K562 (cell line): ENCODE results near the gene ADCY4. TPM values are rescaled to one million over a fixed set of nuclear protein-coding genes. Genes with fewer than 3 reads are reported as not detected.

Experiments
- ATAC-seq: fragments of 200-7000 bp; cut with Tn5 transposase; 3 replicates; pipeline ENCODE4 v1.9.1; 2020; ENCODE audit warnings: moderate library complexity
- BruUV-seq: library from RNA; stranded (reverse); fragments of 400-500 nt; replicated peaks from 2 replicates; lab custom pipeline; 2021; lab: Mats Ljungman, UMichigan
- CTCF ChIA-PET: fragments of 300-600 bp; formaldehyde crosslinking; extraction: SDS; loops from one replicate; lab custom pipeline; 2021; ENCODE audit warnings: low intra/inter-chr PET ratio; lab: Yijun Ruan, JAX
- POLR2A ChIA-PET: fragments of 300-600, 350-650 bp; sonication (Branson Sonifier 250); formaldehyde crosslinking; extraction: SDS; loops from one replicate; lab custom pipeline; 2021; ENCODE audit warnings: antibody characterized with exemption, inconsistent platforms; lab: Yijun Ruan, JAX
- DNase-seq, 4 experiments: peaks; one replicate each; pipeline versions ENCODE4 v3.0.0 to v3.0.0-alpha.2; 2011 to 2018; ENCODE audit warnings: low spot score in 3 of 4, mixed read lengths in 3 of 4; ENCODE audit errors: extremely low read depth in 1 of 4
- FAIRE-seq: peaks from 2 replicates; lab custom pipeline; 2011; peaks lifted over from hg19 to GRCh38; lab: Jason Lieb, UNC
- H2AFZ ChIP-seq: 2 replicates; pipeline ENCODE4 v1.6.0; 2011; ENCODE audit warnings: low read depth, low read length, control low read depth, inconsistent platforms
- H3K27ac ChIP-seq: fragments of 200-600 bp; 3 replicates; pipeline ENCODE4 v1.8.0; 2011; ENCODE audit warnings: low read depth, mild to moderate bottlenecking, control low read depth, inconsistent platforms, low read length, moderate library complexity, mixed read lengths; ENCODE audit errors: extremely low read depth
- H3K27me3 ChIP-seq, 2 experiments: fragments of 300-600 bp in 1 of 2; 2 replicates in 1 of 2; 3 replicates in 1 of 2; pipeline versions ENCODE4 v1.6.0 to v1.8.0; 2011; ENCODE audit warnings: inconsistent platforms in 2 of 2, low read length in 2 of 2, mild to moderate bottlenecking in 1 of 2, mixed read lengths in 1 of 2, moderate library complexity in 1 of 2; ENCODE audit not compliant: control insufficient read depth in 2 of 2, insufficient read depth in 2 of 2
- H3K36me3 ChIP-seq: fragments of 300-600 bp; 3 replicates; pipeline ENCODE4 v1.8.0; 2011; ENCODE audit warnings: mild to moderate bottlenecking, low read length, inconsistent platforms; ENCODE audit not compliant: control insufficient read depth, insufficient read depth
- H3K4me1 ChIP-seq, 2 experiments: fragments of 200-600 bp in 1 of 2; replicated peaks in 1 of 2; 2 replicates in 1 of 2; 3 replicates in 1 of 2; pipeline versions ENCODE4 v1.5.1 to v1.8.0; 2011; ENCODE audit warnings: inconsistent platforms in 2 of 2, low read length in 2 of 2, mild to moderate bottlenecking in 1 of 2, mixed read lengths in 1 of 2, moderate library complexity in 1 of 2; ENCODE audit not compliant: control insufficient read depth in 2 of 2, insufficient read depth in 2 of 2
- H3K4me2 ChIP-seq: 2 replicates; pipeline ENCODE4 v1.6.1; 2011; ENCODE audit warnings: low read length, control low read depth, inconsistent platforms, mixed read lengths; ENCODE audit not compliant: insufficient read depth
- H3K4me3 ChIP-seq: fragments of 200-600 bp; sonication (generic), shearing (Covaris generic); 2 replicates; pipeline ENCODE4 v1.5.1; 2016; ENCODE audit warnings: control low read depth, inconsistent platforms
- H3K79me2 ChIP-seq: fragments of 200-600 bp; 3 replicates; pipeline ENCODE4 v1.8.0; 2011; ENCODE audit warnings: low read length, inconsistent platforms; ENCODE audit not compliant: control insufficient read depth, insufficient read depth
- H3K9ac ChIP-seq, 2 experiments: 2 replicates each; pipeline versions ENCODE4 v1.6.0 to v1.6.1; 2011; ENCODE audit warnings: low read depth in 2 of 2, low read length in 2 of 2, control low read depth in 1 of 2, inconsistent platforms in 1 of 2, mild to moderate bottlenecking in 1 of 2, mixed read lengths in 1 of 2; ENCODE audit not compliant: insufficient read depth in 1 of 2
- H3K9me1 ChIP-seq: one replicate; pipeline ENCODE4 v1.6.0; 2011; ENCODE audit warnings: inconsistent platforms, mild to moderate bottlenecking, low read length, moderate library complexity; ENCODE audit not compliant: control insufficient read depth, insufficient read depth
- H3K9me3 ChIP-seq: replicated peaks from 2 replicates; pipeline ENCODE4 v1.5.1; 2011; ENCODE audit warnings: low read depth, low read length, inconsistent platforms; ENCODE audit not compliant: control insufficient read depth, insufficient read depth
- H4K20me1 ChIP-seq: replicated peaks from 2 replicates; pipeline ENCODE4 v1.6.1; 2011; ENCODE audit warnings: low read length, inconsistent platforms, mixed read lengths; ENCODE audit not compliant: control insufficient read depth, insufficient read depth
- ELF2 ChIP-seq: fragments of 250-450 bp; sonication (Bioruptor Pico); IDR thresholded peaks from 2 replicates; pipeline ENCODE4 v1.5.0; 2021; ENCODE audit warnings: mild to moderate bottlenecking
- ZBTB33 ChIP-seq: sonication (generic); formaldehyde crosslinking; IDR thresholded peaks from 2 replicates; pipeline ENCODE4 v1.8.1; 2023; ENCODE audit warnings: mild to moderate bottlenecking, missing genetic modification reagents
- ZNF79 ChIP-seq: fragments of 250-450 bp; sonication (Bioruptor Pico); IDR thresholded peaks from 2 replicates; pipeline ENCODE4 v1.4.0; 2020; ENCODE audit warnings: low read depth, mild to moderate bottlenecking, moderate library complexity
- WGBS: fragments of 100-300 bp; shearing (Covaris generic); methylation state at CpG from one replicate; pipeline ENCODE4 v1.1.6; 2016; ENCODE audit warnings: low coverage, mixed read lengths; ENCODE audit not compliant: insufficient coverage; ENCODE audit errors: missing lambda C conversion rate; 5-methylcytosine and 5-hydroxymethylcytosine counted together
- in situ Hi-C: fragments of 300-500 bp; cut with MboI; formaldehyde crosslinking; loops from 4 replicates; pipeline ENCODE4 v1.15.0; 2018; ENCODE audit warnings: inconsistent platforms, mixed read lengths
- intact Hi-C: fragments of 100-400 bp; cut with micrococcal nuclease; formaldehyde crosslinking; loops from 2 replicates; pipeline ENCODE4 v1.14.2; 2022
- polyA plus RNA-seq, 8 experiments: library from polyadenylated mRNA; depleted of rRNA in 4 of 8; stranded (reverse) in 5 of 8; unstranded in 3 of 8; fragments of >200 nt; fragmentation: Nextera tagmentation in 2 of 8; fragmentation: Illumina TruSeq in 1 of 8; extraction: Ambion mirVana in 2 of 8; extraction: Trizol in 1 of 8; gene quantifications; 2 replicates each; pipeline versions ENCODE4 v1.2.1 to v1.2.3, GENCODE V29; 2011 to 2014; ENCODE audit warnings: inconsistent platforms in 1 of 8, missing spikeins in 1 of 8
- total RNA-seq, 7 experiments: library from RNA; depleted of rRNA in 6 of 7; stranded (reverse); fragments of >200 nt in 6 of 7; fragmentation: Illumina TruSeq in 2 of 7; extraction: Trizol in 2 of 7; gene quantifications; 2 replicates each; pipeline versions ENCODE4 v1.2.1 to v1.2.3, GENCODE V29; 2011 to 2021; ENCODE audit warnings: low replicate concordance in 1 of 7

The ADCY4 gene
- total and polyA plus RNA-seq, 9 of the 15 experiments (the other 6 are each of a cell fraction or from before 2014, with no cell fraction given): 0.04 to 0.31 (median 0.15) TPM; not detected in 2

GRCh38 chr14:24310646-24311604 is 23.9 kb downstream of the ADCY4 start, which contains the start of gene LTB4R:
LTB4R (plus strand) TSS chr14:24311502; CDS start chr14:24315652, 4,150 bp downstream.
- POLR2A ChIA-PET: interaction anchor here (0.6 kb wide), 1 partner anchor 165 kb away, joined by 4 read pairs; no protein-coding TSS in a partner anchor
- Histone ChIP-seq H3K79me2 (no peaks in the 10 kb centered on the region), H3K36me3 (peaks cover 39% of the 10 kb centered on the region; the same call in 2 of the 3 replicates), H3K27ac (no peak within 1 kb of the TSS), H3K4me3 (no peak within 1 kb of the TSS), H3K4me1 (peaks cover 8 to 11% of the 10 kb centered on the region in 2 experiments; a peak in 4 of 5 replicates), H3K27me3 (no peaks in the 10 kb centered on the region), H3K4me2 (no peak within 1 kb of the TSS), H4K20me1 (no peaks in the 10 kb centered on the region), H3K9ac (no peak within 1 kb of the TSS), H3K9me3 (no peaks in the 10 kb centered on the region), H3K9me1 (no peaks in the 10 kb centered on the region), H2AFZ (no peak within 1 kb of the TSS)
- intact Hi-C loops (no loop called here), in situ Hi-C loops (no loop called here)
- FAIRE-seq: no peak
- ATAC-seq: no peak
- BruUV-seq: no TSS peak
- no peak for DNase-seq
- 97% methylated on average over 42 of the region's 99 CpGs for WGBS
- no peak for TF ChIP-seq ELF2 (CRISPR knock-in tag)
- TF ChIP-seq ZBTB33 (CRISPR knock-in tag): peak; percentile 92
- TF ChIP-seq ZNF79 (CRISPR knock-in tag): no peak
- CTCF ChIA-PET: no interaction called here
